GM21526 (cell line): ENCODE results near the gene CORO2A.

Source experiments
- ATAC-seq: cut with Tn5 transposase; IDR thresholded peaks from one replicate; pipeline ENCODE4 v1.9.1; 2021; ENCODE audit warnings: moderate library complexity; ENCODE audit not compliant: unreplicated experiment, low FRiP score

CORO2A gene

GRCh38 chr9:98172604-98173003 lies 19.8 kb downstream of the CORO2A start:
- ATAC-seq, result no peak

GRCh38 chr9:98171176-98171925 lies 21.1 kb downstream of the CORO2A start:
- no peak for ATAC-seq

GRCh38 chr9:98168941-98169488 lies 23.4 kb downstream of the CORO2A start:
- ATAC-seq, result peak; percentile 94

- no peak for ATAC-seq
These were observed 24.2 kb downstream of the CORO2A start for GRCh38 chr9:98168153-98168780.

- ATAC-seq, result no peak
These were observed 27.5 kb downstream of the CORO2A start for GRCh38 chr9:98164912-98165311.

GRCh38 chr9:98162613-98163012 lies 29.8 kb downstream of the CORO2A start:
- no peak for ATAC-seq

- ATAC-seq, result no peak
These were observed 30.6 kb downstream of the CORO2A start for GRCh38 chr9:98161851-98162250.

GRCh38 chr9:98159790-98160189 lies 32.6 kb downstream of the CORO2A start:
- no peak for ATAC-seq

GRCh38 chr9:98159301-98159700 lies 33.1 kb downstream of the CORO2A start:
- ATAC-seq, result no peak

- no peak for ATAC-seq
These were observed 34.2 kb downstream of the CORO2A start for GRCh38 chr9:98158071-98158831.

- ATAC-seq, result no peak
These were observed 35.1 kb downstream of the CORO2A start for GRCh38 chr9:98157372-98157771.

- no peak for ATAC-seq
These were observed 37.8 kb downstream of the CORO2A start for GRCh38 chr9:98154678-98155077.

- ATAC-seq, result no peak
These were observed 39.9 kb downstream of the CORO2A start for GRCh38 chr9:98152526-98152925.

- ATAC-seq, result no peak
These were observed 41.7 kb downstream of the CORO2A start for GRCh38 chr9:98150721-98151120.

GRCh38 chr9:98150164-98150563 lies 42.3 kb downstream of the CORO2A start:
- ATAC-seq, result no peak

- ATAC-seq, result no peak
These were observed 43.0 kb downstream of the CORO2A start for GRCh38 chr9:98149422-98149821.

- no peak for ATAC-seq
These were observed 44.0 kb downstream of the CORO2A start for GRCh38 chr9:98148486-98148885.

GRCh38 chr9:98147582-98147981 lies 44.9 kb downstream of the CORO2A start:
- no peak for ATAC-seq

- ATAC-seq, result no peak
These were observed 46.1 kb downstream of the CORO2A start for GRCh38 chr9:98146101-98146991.

- no peak for ATAC-seq
These were observed 47.8 kb downstream of the CORO2A start for GRCh38 chr9:98144631-98145030.
